ENCODE measurements around the gene GSS. TPM values are rescaled to one million over a fixed set of nuclear protein-coding genes. Genes with fewer than 3 reads are reported as not detected.

GSS gene
- total and polyA plus RNA-seq, 2 of the 8 experiments (the other 6 are each of a cell fraction or from before 2014, with no cell fraction given) = 34.6 to 43.2 TPM

GRCh38 chr20:34996243-34997028 is 40.8 kb upstream of the GSS start:
- H3K56ac ChIP-seq (replicated peaks; ENCODE audit: insufficient read length, low read depth, low read length) = no peak overlapping the region
- H3K27ac ChIP-seq (ENCODE audit: low read depth, low read length) = no peak overlapping the region
- no peak overlapping the region for H2AFZ ChIP-seq (ENCODE audit: low read length)
- FAIRE-seq = no peak
- no peak overlapping the region for H4K8ac ChIP-seq (ENCODE audit: extremely low read depth, insufficient read depth, low read length)
- H3K23me2 ChIP-seq (ENCODE audit: low read depth, low read length) = no peaks in the 10 kb centered on the region; the same call in 1 of the 2 replicates
- H2BK15ac ChIP-seq (ENCODE audit: low read length) = no peak overlapping the region
- no peak overlapping the region for H3K4ac ChIP-seq (replicated peaks; ENCODE audit: insufficient read length, low read depth, low read length)
- no peaks in the 10 kb centered on the region for H3K27me3 ChIP-seq (replicated peaks in 1 of 4; ENCODE audit: control insufficient read depth in 3 of 4, extremely low read depth in 1 of 4, insufficient read depth in 3 of 4, low read length in 3 of 4)
- no peak overlapping the region for H2BK20ac ChIP-seq (ENCODE audit: low read length)
- no peak for DNase-seq (ENCODE audit: low read depth in 1 of 2, low spot score in 2 of 2)
- H3K18ac ChIP-seq (ENCODE audit: extremely low read depth, low read length) = no peak overlapping the region
- no peak overlapping the region for H3K9ac ChIP-seq (replicated peaks in 1 of 4; ENCODE audit: extremely low read depth in 1 of 4, low read depth in 3 of 4, low read length in 3 of 4)
- ChIA-PET CTCF (ENCODE audit: partially characterized antibody) (interaction anchor here (0.9 to 4.7 kb wide), 5 partner anchors 12 to 121 kb away, joined by 4 to 64 read pairs (median 16); partner anchors contain the start of genes ACSS2 and GGT7), POLR2A (ENCODE audit: partially characterized antibody) (interaction anchor here (0.6 to 1.4 kb wide), 5 partner anchors 8 to 41 kb away, joined by 3 read pairs; no protein-coding TSS in a partner anchor)
- H3K4me1 ChIP-seq (replicated peaks in 1 of 4; ENCODE audit: control insufficient read depth in 3 of 4, insufficient read depth in 4 of 4, low read length in 3 of 4) = no peaks in the 10 kb centered on the region
- H4K91ac ChIP-seq (replicated peaks; ENCODE audit: insufficient read length, low read length) = no peak overlapping the region
- no peak overlapping the region for H2AK5ac ChIP-seq (ENCODE audit: low read depth, low read length)
- H4K5ac ChIP-seq (ENCODE audit: insufficient read length, low read depth, low read length) = no peak overlapping the region
- H2BK5ac ChIP-seq (ENCODE audit: low read depth, low read length) = no peak overlapping the region
- H3K4me2 ChIP-seq (ENCODE audit: insufficient read depth in 1 of 2, low read depth in 2 of 2, low read length in 2 of 2) = no peak overlapping the region
- no peaks in the 10 kb centered on the region for H3K9me3 ChIP-seq (ENCODE audit: insufficient read depth in 2 of 2, low read depth in 1 of 2, low read length in 1 of 2)
- 94% methylated on average over 26 of the region's 26 CpGs; no CpG with 5 or more reads in 1 of the 2 experiments for WGBS, 2 experiments (ENCODE audit: extremely low coverage in 1 of 2, insufficient coverage in 1 of 2, insufficient read length in 1 of 2, insufficient replicate concordance in 2 of 2, low coverage in 1 of 2, low lambda C conversion rate in 2 of 2, missing lambda C conversion rate in 1 of 2)
- peaks cover 2 to 16% (median 7%) of the 10 kb centered on the region in 4 experiments; a peak in 5 of 8 replicates for H3K36me3 ChIP-seq (ENCODE audit: control insufficient read depth in 2 of 4, insufficient read depth in 4 of 4, low read length in 3 of 4)
- H3K79me2 ChIP-seq (ENCODE audit: control insufficient read depth in 1 of 2, insufficient read depth in 2 of 2, low read length in 2 of 2) = no peaks in the 10 kb centered on the region
- peaks cover 0 to 11% of the 10 kb centered on the region in 2 experiments for H4K20me1 ChIP-seq (replicated peaks in 1 of 2; ENCODE audit: control insufficient read depth in 1 of 2, insufficient read depth in 2 of 2, low read length in 2 of 2)
- H3K79me1 ChIP-seq (ENCODE audit: low read depth, low read length) = no peaks in the 10 kb centered on the region
- no peak overlapping the region for H3K4me3 ChIP-seq (ENCODE audit: extremely low read depth in 1 of 4, insufficient read depth in 2 of 4, low read depth in 3 of 4, low read length in 4 of 4)
- no peak overlapping the region for H2BK120ac ChIP-seq (replicated peaks; ENCODE audit: low read depth, low read length)
- no peak overlapping the region for H3K23ac ChIP-seq (ENCODE audit: insufficient read length)
- H2BK12ac ChIP-seq (ENCODE audit: low read depth, low read length) = no peak overlapping the region
- H3K14ac ChIP-seq (ENCODE audit: insufficient read length) = no peak overlapping the region
- no peak for TF ChIP-seq ASH2L (IDR thresholded peaks at IDR 0.05; ENCODE audit: low read length)
- no peak for TF ChIP-seq BACH1 (IDR thresholded peaks at IDR 0.05; ENCODE audit: low read length)
- TF ChIP-seq KDM1A (IDR thresholded peaks at IDR 0.05; ENCODE audit: borderline replicate concordance, low read length) = no peak
- no peak for TF ChIP-seq CEBPB (IDR thresholded peaks at IDR 0.05; ENCODE audit: low read depth, low read length)
- TF ChIP-seq JUN (IDR thresholded peaks at IDR 0.05; ENCODE audit: low read depth, low read length) = no peak
- no peak for TF ChIP-seq SUZ12 (IDR thresholded peaks at IDR 0.05; ENCODE audit: low read length)
- TF ChIP-seq KDM5A (IDR thresholded peaks at IDR 0.05; ENCODE audit: low read length) = no peak
- TF ChIP-seq CREB1 (IDR thresholded peaks at IDR 0.05) = no peak
- no peak for TF ChIP-seq TBP (IDR thresholded peaks at IDR 0.05; ENCODE audit: low read depth, low read length)
- no peak for TF ChIP-seq POLR2A (IDR thresholded peaks at IDR 0.05; ENCODE audit: control extremely low read depth in 1 of 2, low read depth in 2 of 2, low read length in 2 of 2)
- no peak for TF ChIP-seq YY1 (IDR thresholded peaks at IDR 0.05; ENCODE audit: low read depth, low read length)
- TF ChIP-seq GABPA (IDR thresholded peaks at IDR 0.05; ENCODE audit: borderline replicate concordance, insufficient read depth, low read length) = no peak
- no peak for TF ChIP-seq TEAD4 (IDR thresholded peaks at IDR 0.05; ENCODE audit: low read depth, low read length)

Data from H1 (cell line).